IPS-20b (cell line): Measurements from ENCODE around the gene PPFIA1.

ENCODE experiments used
- H3K27ac ChIP-seq: one replicate; pipeline ENCODE4 v1.5.1; 2013; ENCODE audit warnings: low read length
- H3K27me3 ChIP-seq: 2 replicates; pipeline ENCODE4 v1.6.1; 2013; ENCODE audit warnings: mild to moderate bottlenecking, low read length, inconsistent platforms; ENCODE audit not compliant: insufficient read depth
- H3K36me3 ChIP-seq: 2 replicates; pipeline ENCODE4 v1.6.1; 2013; ENCODE audit warnings: low read depth, mild to moderate bottlenecking, inconsistent platforms, low read length, moderate library complexity; ENCODE audit not compliant: insufficient read depth
- H3K4me1 ChIP-seq: 2 replicates; pipeline ENCODE4 v1.6.1; 2013; ENCODE audit warnings: mild to moderate bottlenecking, control low read depth, inconsistent platforms, low read length, moderate library complexity; ENCODE audit not compliant: insufficient read depth
- H3K4me3 ChIP-seq: 2 replicates; pipeline ENCODE4 v1.5.1; 2013; ENCODE audit warnings: mild to moderate bottlenecking, low read length, inconsistent platforms
- H3K9ac ChIP-seq: 2 replicates; pipeline ENCODE4 v1.6.1; 2013; ENCODE audit warnings: low read depth, mild to moderate bottlenecking, inconsistent platforms, low read length, moderate library complexity
- H3K9me3 ChIP-seq: 2 replicates; pipeline ENCODE4 v1.6.1; 2013; ENCODE audit warnings: mild to moderate bottlenecking, low read depth, low read length, inconsistent platforms; ENCODE audit not compliant: insufficient read depth

Gene PPFIA1

DNA sequence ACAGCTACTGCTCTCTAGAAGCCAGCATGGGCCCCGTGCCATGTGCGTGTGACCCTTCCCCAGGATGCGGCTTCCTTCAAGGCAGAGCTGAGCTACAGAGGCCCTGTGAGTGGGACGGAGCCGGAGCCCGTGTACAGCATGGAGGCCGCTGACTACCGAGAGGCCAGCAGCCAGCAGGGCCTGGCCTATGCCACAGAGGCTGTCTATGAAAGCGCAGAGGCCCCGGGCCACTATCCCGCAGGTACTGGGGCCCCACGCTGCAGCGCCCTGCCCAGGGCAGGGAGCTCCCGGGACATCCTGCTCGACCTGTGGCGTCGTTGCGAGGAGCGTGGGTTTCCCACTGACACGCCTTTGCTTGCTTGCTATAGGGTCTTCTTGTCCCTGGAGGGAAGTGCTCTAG lies 162.5 kb downstream of the PPFIA1 start:
- peaks cover 96% of the 10 kb centered on the region for H3K36me3 ChIP-seq

DNA sequence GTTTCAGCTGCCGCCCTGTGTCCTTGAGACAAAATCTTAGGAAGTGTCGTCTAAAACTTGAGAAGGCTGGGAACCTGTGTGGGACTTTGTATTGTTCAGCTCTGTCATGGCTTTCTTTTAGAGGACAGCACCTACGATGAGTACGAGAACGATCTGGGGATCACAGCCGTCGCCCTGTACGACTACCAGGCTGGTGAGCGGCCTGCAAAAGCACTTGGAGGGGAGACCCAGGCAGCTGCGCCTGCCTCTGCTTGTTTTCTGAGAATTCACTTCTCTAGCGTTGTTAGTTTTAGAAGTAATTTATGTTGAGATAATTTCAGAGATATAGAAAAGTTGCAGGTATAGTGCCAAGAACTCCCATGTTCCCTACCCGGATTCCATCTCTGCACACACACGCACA lies 163.0 kb downstream of the PPFIA1 start:
- H3K27ac ChIP-seq: no peak overlapping the region
- no peak overlapping the region for H3K9ac ChIP-seq
- no peaks in the 10 kb centered on the region for H3K27me3 ChIP-seq

More for the DNA sequence above, 162.5 kb downstream of the PPFIA1 start:
- H3K27ac ChIP-seq: no peak overlapping the region
- H3K4me3 ChIP-seq: no peak overlapping the region
- no peaks in the 10 kb centered on the region for H3K9me3 ChIP-seq
- H3K9ac ChIP-seq: no peak overlapping the region
- no peaks in the 10 kb centered on the region for H3K4me1 ChIP-seq
- no peaks in the 10 kb centered on the region for H3K27me3 ChIP-seq

More for the DNA sequence above, 163.0 kb downstream of the PPFIA1 start:
- Histone ChIP-seq H3K36me3 (peaks cover 95% of the 10 kb centered on the region), H3K4me3 (no peak overlapping the region), H3K9me3 (no peaks in the 10 kb centered on the region), H3K4me1 (no peaks in the 10 kb centered on the region)
